HG03175 (cell line): ENCODE measurements around the gene FRAS1.
"Not testable (repeated sequence)": the region's sequence is repeated elsewhere in the genome, so short reads cannot be mapped to it uniquely, and the experiment has no call there.

Source experiments
- ATAC-seq: cut with Tn5 transposase; IDR thresholded peaks from one replicate; pipeline ENCODE4 v1.9.1; 2021; ENCODE audit warnings: mild to moderate bottlenecking, moderate library complexity; ENCODE audit not compliant: unreplicated experiment

The FRAS1 gene

GRCh38 chr4:78484574-78484973, 427.5 kb downstream of the FRAS1 start:
- ATAC-seq, result no peak

- no peak for ATAC-seq
Measured at GRCh38 chr4:78493731-78494130, 436.6 kb downstream of the FRAS1 start.

GRCh38 chr4:78496021-78496643, 439.0 kb downstream of the FRAS1 start:
- no peak for ATAC-seq

- not testable (repeated sequence) for ATAC-seq
Measured at GRCh38 chr4:78506260-78506659, 449.1 kb downstream of the FRAS1 start.

- ATAC-seq, result no peak
Measured at GRCh38 chr4:78509043-78509442, 451.9 kb downstream of the FRAS1 start.

GRCh38 chr4:78510108-78510507, 453.0 kb downstream of the FRAS1 start:
- no peak for ATAC-seq

- no peak for ATAC-seq
Measured at GRCh38 chr4:78510681-78511080, 453.6 kb downstream of the FRAS1 start.

GRCh38 chr4:78512357-78512920, 455.3 kb downstream of the FRAS1 start:
- no peak for ATAC-seq

GRCh38 chr4:78513411-78513975, 456.4 kb downstream of the FRAS1 start:
- no peak for ATAC-seq

GRCh38 chr4:78517050-78517652, 460.0 kb downstream of the FRAS1 start:
- no peak for ATAC-seq

- no peak for ATAC-seq
Measured at GRCh38 chr4:78518561-78518960, 461.4 kb downstream of the FRAS1 start.

- ATAC-seq, result no peak
Measured at GRCh38 chr4:78519962-78520361, 462.8 kb downstream of the FRAS1 start.

GRCh38 chr4:78520808-78521226, 463.7 kb downstream of the FRAS1 start:
- ATAC-seq, result no peak

GRCh38 chr4:78524009-78524408, 466.9 kb downstream of the FRAS1 start:
- ATAC-seq, result no peak

GRCh38 chr4:78525559-78525958, 468.4 kb downstream of the FRAS1 start:
- no peak for ATAC-seq

GRCh38 chr4:78527103-78527502, 470.0 kb downstream of the FRAS1 start:
- ATAC-seq, result no peak

- ATAC-seq, result no peak
Measured at GRCh38 chr4:78527555-78527954, 470.4 kb downstream of the FRAS1 start.

GRCh38 chr4:78528327-78528726, 471.2 kb downstream of the FRAS1 start:
- ATAC-seq, result no peak

GRCh38 chr4:78529569-78530209, 472.6 kb downstream of the FRAS1 start:
- no peak for ATAC-seq

- no peak for ATAC-seq
Measured at GRCh38 chr4:78532046-78532445, 474.9 kb downstream of the FRAS1 start.

GRCh38 chr4:78533854-78534253, 476.7 kb downstream of the FRAS1 start:
- no peak for ATAC-seq
